Measurements from ENCODE around the gene RFX7.

DNA sequence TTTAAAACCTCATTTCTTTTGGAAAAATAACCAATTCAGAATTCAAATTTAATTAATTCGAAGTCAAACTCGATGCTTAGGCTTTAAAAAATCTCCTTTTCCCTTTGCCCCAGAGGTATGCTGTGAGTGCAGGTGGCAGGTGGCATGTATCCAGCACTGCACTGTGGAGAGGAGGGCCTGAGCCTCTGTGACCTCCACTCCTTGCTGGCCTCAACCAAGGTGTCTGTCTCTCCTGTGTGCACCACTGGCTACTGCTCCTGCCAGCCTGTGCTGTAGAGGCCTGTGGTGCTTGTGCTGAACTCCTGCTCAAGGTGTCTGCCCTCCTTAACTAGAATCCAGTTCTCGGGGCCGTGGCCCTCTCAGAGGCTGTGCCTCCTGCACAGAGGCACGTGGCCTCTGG lies 194.1 kb downstream of the RFX7 start:
- no peak for TF ChIP-seq POLR2A (IDR thresholded peaks at IDR 0.05)
- TF ChIP-seq, protein P1, sequence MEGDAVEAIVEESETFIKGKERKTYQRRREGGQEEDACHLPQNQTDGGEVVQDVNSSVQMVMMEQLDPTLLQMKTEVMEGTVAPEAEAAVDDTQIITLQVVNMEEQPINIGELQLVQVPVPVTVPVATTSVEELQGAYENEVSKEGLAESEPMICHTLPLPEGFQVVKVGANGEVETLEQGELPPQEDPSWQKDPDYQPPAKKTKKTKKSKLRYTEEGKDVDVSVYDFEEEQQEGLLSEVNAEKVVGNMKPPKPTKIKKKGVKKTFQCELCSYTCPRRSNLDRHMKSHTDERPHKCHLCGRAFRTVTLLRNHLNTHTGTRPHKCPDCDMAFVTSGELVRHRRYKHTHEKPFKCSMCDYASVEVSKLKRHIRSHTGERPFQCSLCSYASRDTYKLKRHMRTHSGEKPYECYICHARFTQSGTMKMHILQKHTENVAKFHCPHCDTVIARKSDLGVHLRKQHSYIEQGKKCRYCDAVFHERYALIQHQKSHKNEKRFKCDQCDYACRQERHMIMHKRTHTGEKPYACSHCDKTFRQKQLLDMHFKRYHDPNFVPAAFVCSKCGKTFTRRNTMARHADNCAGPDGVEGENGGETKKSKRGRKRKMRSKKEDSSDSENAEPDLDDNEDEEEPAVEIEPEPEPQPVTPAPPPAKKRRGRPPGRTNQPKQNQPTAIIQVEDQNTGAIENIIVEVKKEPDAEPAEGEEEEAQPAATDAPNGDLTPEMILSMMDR (IDR thresholded peaks at IDR 0.05) = no peak
